Trophoblast cell (in vitro differentiated cells and primary cell): Measurements from ENCODE around the gene SBSN.

Experiments used
- DNase-seq, 2 donors: peaks; one replicate each; pipeline ENCODE4 v3.0.0-alpha.2; 2016
- H2AFZ ChIP-seq: 2 replicates; pipeline ENCODE4 v1.6.1; 2013; ENCODE audit warnings: low read length, moderate library complexity, mild to moderate bottlenecking; ENCODE audit not compliant: insufficient read depth, poor library complexity
- H2AK5ac ChIP-seq: 2 replicates; pipeline ENCODE4 v1.6.1; 2013; ENCODE audit warnings: mild to moderate bottlenecking, low read length
- H2BK120ac ChIP-seq: 2 replicates; pipeline ENCODE4 v1.6.1; 2013; ENCODE audit warnings: low read length, mild to moderate bottlenecking, moderate library complexity; ENCODE audit not compliant: insufficient read depth, poor library complexity
- H2BK12ac ChIP-seq: 2 replicates; pipeline ENCODE4 v1.6.1; 2013; ENCODE audit warnings: mild to moderate bottlenecking, low read length, moderate library complexity
- H2BK5ac ChIP-seq: 2 replicates; pipeline ENCODE4 v1.6.1; 2013; ENCODE audit warnings: low read length, low read depth, moderate library complexity, mild to moderate bottlenecking; ENCODE audit not compliant: poor library complexity
- H3K14ac ChIP-seq: 2 replicates; pipeline ENCODE4 v1.6.1; 2013; ENCODE audit warnings: mild to moderate bottlenecking, low read length
- H3K18ac ChIP-seq: 2 replicates; pipeline ENCODE4 v1.6.1; 2013; ENCODE audit warnings: mild to moderate bottlenecking, low read length
- H3K23ac ChIP-seq: 2 replicates; pipeline ENCODE4 v1.6.1; 2013; ENCODE audit warnings: low read length
- H3K27ac ChIP-seq: 2 replicates; pipeline ENCODE4 v1.5.1; 2013; ENCODE audit warnings: low read depth, mild to moderate bottlenecking, inconsistent platforms, low read length, moderate library complexity
- H3K27me3 ChIP-seq: 2 replicates; pipeline ENCODE4 v1.6.1; 2013; ENCODE audit warnings: inconsistent platforms, mild to moderate bottlenecking, low read length, moderate library complexity; ENCODE audit not compliant: insufficient read depth
- H3K36me3 ChIP-seq, 2 experiments: 1 replicate in 1 of 2; 2 replicates in 1 of 2; pipeline ENCODE4 v1.6.1; 2013; ENCODE audit warnings: low read length in 2 of 2, mild to moderate bottlenecking in 2 of 2, moderate library complexity in 1 of 2; ENCODE audit not compliant: insufficient read depth in 2 of 2, control insufficient read depth in 1 of 2
- H3K4ac ChIP-seq: 2 replicates; pipeline ENCODE4 v1.6.1; 2013; ENCODE audit warnings: low read depth, mild to moderate bottlenecking, low read length, moderate library complexity
- H3K4me1 ChIP-seq, 2 experiments: 1 replicate in 1 of 2; 2 replicates in 1 of 2; pipeline ENCODE4 v1.6.1; 2013; ENCODE audit warnings: low read length in 2 of 2, mild to moderate bottlenecking in 2 of 2, moderate library complexity in 1 of 2; ENCODE audit not compliant: insufficient read depth in 2 of 2, control insufficient read depth in 1 of 2
- H3K4me2 ChIP-seq: 2 replicates; pipeline ENCODE4 v1.6.1; 2013; ENCODE audit warnings: inconsistent platforms, mild to moderate bottlenecking, low read length, moderate library complexity
- H3K4me3 ChIP-seq: 2 replicates; pipeline ENCODE4 v1.5.1; 2013; ENCODE audit warnings: mild to moderate bottlenecking, low read depth, low read length, inconsistent platforms
- H3K79me1 ChIP-seq: one replicate; pipeline ENCODE4 v1.6.1; 2013; ENCODE audit warnings: low read length
- H3K79me2 ChIP-seq: 2 replicates; pipeline ENCODE4 v1.6.1; 2013; ENCODE audit warnings: low read length, mild to moderate bottlenecking; ENCODE audit not compliant: control insufficient read depth, insufficient read depth, poor library complexity
- H3K9ac ChIP-seq: 2 replicates; pipeline ENCODE4 v1.6.1; 2013; ENCODE audit warnings: mild to moderate bottlenecking, low read length
- H3K9me3 ChIP-seq: 2 replicates; pipeline ENCODE4 v1.6.1; 2013; ENCODE audit warnings: low read depth, mild to moderate bottlenecking, control low read depth, inconsistent platforms, low read length; ENCODE audit not compliant: insufficient read depth
- H4K12ac ChIP-seq: 2 replicates; pipeline ENCODE4 v1.6.1; 2013; ENCODE audit warnings: low read depth, mild to moderate bottlenecking, low read length, moderate library complexity
- H4K8ac ChIP-seq: 2 replicates; pipeline ENCODE4 v1.6.1; 2013; ENCODE audit warnings: low read depth, mild to moderate bottlenecking, low read length, moderate library complexity
- H4K91ac ChIP-seq: one replicate; pipeline ENCODE4 v1.6.1; 2013; ENCODE audit warnings: low read depth, mild to moderate bottlenecking, low read length, moderate library complexity
- WGBS: extraction: QIAGEN DNeasy Blood & Tissue Kit; methylation state at CpG from one replicate; pipeline ENCODE4 v1.1.7; 2013; ENCODE audit warnings: missing lambda C conversion rate; ENCODE audit not compliant: insufficient read length, insufficient coverage; ENCODE audit errors: extremely low coverage; 5-methylcytosine and 5-hydroxymethylcytosine counted together

SBSN gene

GRCh38 chr19:35565016-35565856 is 37.1 kb upstream of the SBSN start:
- H3K79me1 ChIP-seq = no peaks in the 10 kb centered on the region
- no peak overlapping the region for H4K12ac ChIP-seq
- WGBS = no CpG with 5 or more reads among the region's 12 CpGs
- H4K8ac ChIP-seq = no peak overlapping the region
- H3K36me3 ChIP-seq = no peaks in the 10 kb centered on the region
- H2BK120ac ChIP-seq = no peak overlapping the region
- no peak overlapping the region for H3K23ac ChIP-seq
- H2AFZ ChIP-seq = no peak overlapping the region
- H3K4me1 ChIP-seq = no peaks in the 10 kb centered on the region
- H3K79me2 ChIP-seq = no peaks in the 10 kb centered on the region
- H3K4me2 ChIP-seq = no peak overlapping the region
- H3K4ac ChIP-seq = no peak overlapping the region
- DNase-seq = no peak
- H3K27me3 ChIP-seq = no peaks in the 10 kb centered on the region
- no peak overlapping the region for H2BK5ac ChIP-seq
- H2BK12ac ChIP-seq = no peak overlapping the region
- H3K9me3 ChIP-seq = no peaks in the 10 kb centered on the region
- H3K14ac ChIP-seq = no peak overlapping the region
- no peak overlapping the region for H3K18ac ChIP-seq
- H3K9ac ChIP-seq = no peak overlapping the region
- no peak overlapping the region for H4K91ac ChIP-seq
- H3K27ac ChIP-seq = no peak overlapping the region
- no peak overlapping the region for H3K4me3 ChIP-seq
- no peak overlapping the region for H2AK5ac ChIP-seq

DNA sequence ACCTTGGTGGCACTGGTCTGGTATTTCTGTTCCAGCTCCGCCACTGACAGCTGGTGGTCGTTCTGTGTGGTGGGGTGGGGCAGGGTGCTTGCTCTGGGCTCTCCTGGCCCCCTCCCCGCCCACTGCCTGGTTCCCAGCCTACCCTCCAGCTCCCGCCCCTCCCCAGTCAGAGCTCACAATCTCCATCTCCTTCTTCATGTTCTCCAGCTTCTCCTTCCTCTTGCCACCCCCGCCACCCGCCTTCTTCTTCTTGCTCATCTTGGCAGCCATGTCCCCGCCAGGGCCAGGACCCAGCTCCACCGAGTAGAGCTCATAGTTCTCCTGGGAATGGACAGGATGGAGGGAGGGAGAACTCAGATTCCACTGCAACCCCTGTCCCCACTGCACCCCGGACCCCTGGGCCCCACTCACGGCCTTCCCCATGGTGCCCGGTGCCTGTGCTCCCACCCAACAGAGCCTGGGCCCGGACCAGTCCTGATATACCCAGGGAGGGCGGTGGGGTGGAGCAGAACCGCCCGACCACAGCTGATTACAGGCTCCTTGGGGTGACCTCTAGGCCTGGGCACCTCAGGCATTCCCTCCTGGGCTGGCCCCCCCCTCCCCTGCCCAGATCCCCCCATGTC is 35.2 kb upstream of the SBSN start, which contains the start of gene ATP4A:
Gene ATP4A, minus strand, starts transcription at position 452 of the 623 bp plus-strand sequence. Its CDS starts 29 bp downstream, at position 423.
- no peak within 1 kb of the TSS for H2BK120ac ChIP-seq
- no peak within 1 kb of the TSS for H2BK12ac ChIP-seq
- no peak within 1 kb of the TSS for H3K9ac ChIP-seq
- H3K79me2 ChIP-seq = no peaks in the 10 kb centered on the region
- no peak within 1 kb of the TSS for H3K14ac ChIP-seq
- no peak within 1 kb of the TSS for H3K18ac ChIP-seq
- DNase-seq = no peak
- H4K91ac ChIP-seq = no peak within 1 kb of the TSS
- no peak within 1 kb of the TSS for H4K12ac ChIP-seq
- H4K8ac ChIP-seq = no peak within 1 kb of the TSS
- no peak within 1 kb of the TSS for H3K27ac ChIP-seq
- no peak within 1 kb of the TSS for H3K4ac ChIP-seq
- H3K4me1 ChIP-seq = no peaks in the 10 kb centered on the region
- peaks cover 5% of the 10 kb centered on the region for H3K9me3 ChIP-seq
- no peak within 1 kb of the TSS for H3K23ac ChIP-seq
- no peak within 1 kb of the TSS for H2AK5ac ChIP-seq
- H2BK5ac ChIP-seq = no peak within 1 kb of the TSS
- H3K4me3 ChIP-seq = no peak within 1 kb of the TSS
- no peak within 1 kb of the TSS for H3K4me2 ChIP-seq
- H2AFZ ChIP-seq = no peak within 1 kb of the TSS
- WGBS = no CpG with 5 or more reads among the region's 15 CpGs
- H3K36me3 ChIP-seq = no peaks in the 10 kb centered on the region
- peaks cover 8% of the 10 kb centered on the region for H3K27me3 ChIP-seq
- H3K79me1 ChIP-seq = no peaks in the 10 kb centered on the region

DNA sequence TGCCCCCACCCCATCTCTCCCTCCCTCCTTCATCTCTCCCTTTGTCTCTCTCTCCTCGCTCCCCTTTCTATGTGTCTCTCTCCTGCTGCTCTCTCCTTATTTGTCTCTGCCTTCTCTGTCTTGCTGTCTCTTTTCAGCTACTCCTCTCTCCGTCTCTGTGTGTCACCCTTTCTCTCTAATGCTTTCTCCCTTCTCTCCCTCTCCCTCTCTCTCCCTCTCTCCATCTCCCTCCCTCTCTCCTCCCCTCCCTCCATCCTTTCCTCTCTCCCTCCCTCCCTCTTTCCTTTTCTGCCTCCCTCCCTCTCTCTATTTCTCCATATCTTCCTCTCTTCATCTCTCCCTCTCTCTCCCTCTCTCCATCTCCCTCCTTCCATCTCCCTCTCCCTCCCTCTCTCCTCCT is 34.7 kb upstream of the SBSN start:
- H3K4me2 ChIP-seq = no peak overlapping the region

GRCh38 chr19:35562336-35562735 is 34.2 kb upstream of the SBSN start:
- H3K79me1 ChIP-seq = no peaks in the 10 kb centered on the region
- DNase-seq = no peak
- no peak overlapping the region for H3K4me2 ChIP-seq
- no peak overlapping the region for H3K27ac ChIP-seq
- H2AFZ ChIP-seq = no peak overlapping the region
- no peak overlapping the region for H2BK120ac ChIP-seq
- H4K12ac ChIP-seq = no peak overlapping the region
- H3K23ac ChIP-seq = no peak overlapping the region
- WGBS = no CpG with 5 or more reads among the region's 17 CpGs
- no peak overlapping the region for H4K91ac ChIP-seq
- H3K79me2 ChIP-seq = no peaks in the 10 kb centered on the region
- peak overlapping the region; percentile 1 for H3K4me3 ChIP-seq
- H3K4ac ChIP-seq = no peak overlapping the region
- H4K8ac ChIP-seq = no peak overlapping the region
- no peak overlapping the region for H2BK12ac ChIP-seq
- no peak overlapping the region for H3K9ac ChIP-seq
- H3K14ac ChIP-seq = no peak overlapping the region
- peaks cover 10% of the 10 kb centered on the region for H3K9me3 ChIP-seq
- no peaks in the 10 kb centered on the region for H3K36me3 ChIP-seq
- H2AK5ac ChIP-seq = no peak overlapping the region
- H3K4me1 ChIP-seq = peaks cover 2 to 3% of the 10 kb centered on the region in 2 experiments
- H3K18ac ChIP-seq = no peak overlapping the region
- no peak overlapping the region for H2BK5ac ChIP-seq
- peaks cover 13% of the 10 kb centered on the region for H3K27me3 ChIP-seq

More for the DNA sequence above, 34.7 kb upstream of the SBSN start:
- no peaks in the 10 kb centered on the region for H3K79me1 ChIP-seq
- H3K14ac ChIP-seq = no peak overlapping the region
- H3K4me3 ChIP-seq = no peak overlapping the region
- H3K9ac ChIP-seq = no peak overlapping the region
- no peaks in the 10 kb centered on the region for H3K36me3 ChIP-seq
- no peak overlapping the region for H2AK5ac ChIP-seq
- peaks cover 13% of the 10 kb centered on the region for H3K27me3 ChIP-seq
- no peak overlapping the region for H2BK5ac ChIP-seq
- no peak overlapping the region for H2BK12ac ChIP-seq
- H4K91ac ChIP-seq = no peak overlapping the region
- no peak overlapping the region for H3K18ac ChIP-seq
- H4K12ac ChIP-seq = no peak overlapping the region
- peaks cover 10% of the 10 kb centered on the region for H3K9me3 ChIP-seq
- no peak overlapping the region for H2BK120ac ChIP-seq
- H3K79me2 ChIP-seq = no peaks in the 10 kb centered on the region
- H3K4ac ChIP-seq = no peak overlapping the region
- no peak overlapping the region for H3K27ac ChIP-seq
- no peak overlapping the region for H4K8ac ChIP-seq
- peaks cover 0 to 2% of the 10 kb centered on the region in 2 experiments for H3K4me1 ChIP-seq
- no CpG with 5 or more reads among the region's 2 CpGs for WGBS
- no peak overlapping the region for H2AFZ ChIP-seq
- no peak overlapping the region for H3K23ac ChIP-seq
- no peak for DNase-seq
